Body of pancreas (tissue), 4 donors: Measurements from ENCODE around the gene PRPS1.

Experiments used
- CTCF ChIP-seq, 7 experiments: fragments of 450-650 bp in 4 of 7; fragments of 200-600 bp in 3 of 7; sonication (generic) in 3 of 7; IDR thresholded peaks; one replicate each; pipeline ENCODE4 v1.5.1; 2016 to 2019; ENCODE audit warnings: antibody characterized with exemption in 7 of 7
- POLR2A ChIP-seq, 3 donors: fragments of 450-650 bp; IDR thresholded peaks; one replicate each; pipeline ENCODE4 v1.6.1; 2016; ENCODE audit warnings: antibody characterized with exemption in 3 of 3, mild to moderate bottlenecking in 2 of 3

GRCh38 chrX:107581923-107582322 lies 46.4 kb upstream of the PRPS1 start:
- no peak for TF ChIP-seq CTCF (IDR thresholded peaks at IDR 0.05)
- TF ChIP-seq POLR2A (IDR thresholded peaks at IDR 0.05) = no peak
